Endometrium (tissue), 2 donors: ENCODE results near the gene OSTF1.

ENCODE experiments used
- FAIRE-seq: peaks from 2 replicates; lab custom pipeline; 2012; peaks lifted over from hg19 to GRCh38; lab: Jason Lieb, UNC
- donor health status: control.
- donor health status: control.

Gene OSTF1

DNA sequence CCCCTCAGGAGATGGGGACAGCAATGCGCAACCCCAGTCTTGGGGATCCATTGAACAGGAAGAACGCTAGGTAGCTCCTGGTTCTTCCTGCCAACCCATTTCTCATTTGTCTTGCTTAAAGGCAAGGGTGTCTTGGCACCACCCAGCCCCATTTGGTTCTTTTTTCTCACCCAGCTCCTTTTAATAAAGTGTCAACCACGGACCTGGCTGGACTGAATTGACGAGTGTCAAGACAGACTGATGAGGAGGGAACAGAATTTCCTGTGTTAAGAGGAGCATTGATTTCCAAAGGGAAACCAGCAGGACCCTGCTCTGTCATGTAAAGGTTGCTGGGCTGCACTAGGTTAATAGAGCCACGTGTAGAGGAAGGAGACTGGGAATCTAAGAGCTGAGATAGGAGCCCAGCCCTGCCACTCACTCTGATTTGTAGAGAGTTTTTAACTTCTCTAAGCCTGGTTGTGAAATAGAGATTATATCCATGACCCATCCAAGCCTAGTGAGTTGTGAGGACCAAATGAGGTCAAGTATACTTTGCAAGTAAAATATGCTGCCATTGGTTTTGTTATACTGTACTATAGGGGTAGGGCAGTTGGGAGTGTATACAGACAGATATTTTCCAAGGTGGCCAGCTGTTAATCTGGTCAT lies 33.7 kb downstream of the OSTF1 start:
- no peak for FAIRE-seq

GRCh38 chr9:75123696-75124095 lies 35.4 kb downstream of the OSTF1 start:
- no peak for FAIRE-seq

- FAIRE-seq = no peak
Measured at GRCh38 chr9:75128535-75128934, 40.2 kb downstream of the OSTF1 start.

DNA sequence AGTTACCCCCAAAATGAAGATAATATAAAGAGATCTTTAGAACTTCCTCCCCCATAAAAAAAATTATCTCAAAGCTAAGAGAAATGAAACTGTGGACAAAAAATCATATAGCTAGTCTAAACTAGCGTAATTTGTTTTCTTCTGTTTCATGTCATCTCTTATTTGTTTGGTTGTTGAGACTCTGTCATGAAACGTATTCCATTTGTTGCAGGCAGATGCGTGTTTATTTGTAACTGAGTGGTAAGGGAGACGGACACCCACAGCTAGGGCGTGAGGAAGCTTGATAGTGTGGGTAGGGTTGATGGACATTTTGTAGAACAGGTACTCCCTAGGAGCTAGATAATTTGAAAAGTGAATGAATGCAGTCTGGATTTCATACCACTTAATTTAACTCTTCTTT lies 41.9 kb downstream of the OSTF1 start:
- FAIRE-seq = no peak

- no peak for FAIRE-seq
Measured at GRCh38 chr9:75130621-75131230, 42.4 kb downstream of the OSTF1 start.

DNA sequence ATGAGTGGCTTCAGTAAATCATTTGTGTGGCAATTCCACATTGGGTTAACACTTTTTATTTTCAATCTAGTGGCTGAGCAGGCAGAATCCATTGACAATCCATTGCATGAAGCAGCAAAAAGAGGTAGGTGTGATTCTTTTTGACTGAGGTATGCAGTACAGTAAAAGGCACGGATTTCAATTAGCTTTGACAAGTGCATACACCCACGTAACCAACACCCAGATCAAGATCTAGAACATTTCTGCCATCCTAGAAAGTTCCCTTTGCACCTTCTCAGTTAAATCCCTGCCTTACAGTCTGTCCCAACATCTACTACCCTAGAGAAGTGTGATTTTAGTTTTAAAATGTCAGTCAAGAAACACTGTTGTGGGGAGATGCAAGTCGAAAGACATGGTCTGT lies 43.4 kb downstream of the OSTF1 start:
- no peak for FAIRE-seq

DNA sequence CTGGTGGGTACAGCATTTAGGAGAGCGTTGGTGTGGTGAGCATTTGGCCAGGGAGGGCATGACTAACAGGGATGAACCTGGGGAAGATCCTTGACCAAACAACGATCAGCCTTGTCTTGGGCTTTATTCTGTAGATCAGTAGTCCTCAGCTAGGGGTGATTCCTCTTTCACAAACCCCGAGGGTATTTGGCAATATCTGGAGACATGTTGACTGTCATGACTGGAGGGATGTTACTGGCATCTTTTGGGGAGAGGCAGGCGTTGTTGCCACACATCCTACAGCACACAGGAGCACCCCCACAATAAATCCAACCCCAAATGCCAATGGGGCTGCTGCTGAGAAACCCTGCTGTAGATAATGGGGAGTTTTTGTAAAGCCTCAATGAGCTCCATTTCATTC lies 43.9 kb downstream of the OSTF1 start:
- FAIRE-seq = no peak

- FAIRE-seq = no peak
Measured at GRCh38 chr9:75133396-75133795, 45.1 kb downstream of the OSTF1 start.

DNA sequence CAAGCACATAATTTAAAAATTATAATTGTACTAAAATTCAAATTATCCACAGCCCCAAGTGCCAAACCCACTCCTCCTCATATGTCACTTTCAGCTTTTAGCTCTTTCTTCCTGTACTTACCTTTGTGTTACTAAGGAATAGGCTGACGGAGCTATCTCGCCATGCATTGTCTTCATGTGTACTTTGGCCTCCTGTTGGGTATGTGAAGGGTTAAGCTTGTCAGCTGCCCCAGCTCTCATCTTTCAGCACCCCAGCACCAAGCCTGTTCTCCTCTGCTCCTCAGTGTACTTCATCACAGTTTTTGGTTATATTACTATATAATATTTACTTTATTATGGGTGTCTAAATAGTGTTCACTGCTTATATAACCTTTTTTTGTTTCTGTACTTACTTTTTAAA lies 46.2 kb downstream of the OSTF1 start:
- FAIRE-seq = no peak

DNA sequence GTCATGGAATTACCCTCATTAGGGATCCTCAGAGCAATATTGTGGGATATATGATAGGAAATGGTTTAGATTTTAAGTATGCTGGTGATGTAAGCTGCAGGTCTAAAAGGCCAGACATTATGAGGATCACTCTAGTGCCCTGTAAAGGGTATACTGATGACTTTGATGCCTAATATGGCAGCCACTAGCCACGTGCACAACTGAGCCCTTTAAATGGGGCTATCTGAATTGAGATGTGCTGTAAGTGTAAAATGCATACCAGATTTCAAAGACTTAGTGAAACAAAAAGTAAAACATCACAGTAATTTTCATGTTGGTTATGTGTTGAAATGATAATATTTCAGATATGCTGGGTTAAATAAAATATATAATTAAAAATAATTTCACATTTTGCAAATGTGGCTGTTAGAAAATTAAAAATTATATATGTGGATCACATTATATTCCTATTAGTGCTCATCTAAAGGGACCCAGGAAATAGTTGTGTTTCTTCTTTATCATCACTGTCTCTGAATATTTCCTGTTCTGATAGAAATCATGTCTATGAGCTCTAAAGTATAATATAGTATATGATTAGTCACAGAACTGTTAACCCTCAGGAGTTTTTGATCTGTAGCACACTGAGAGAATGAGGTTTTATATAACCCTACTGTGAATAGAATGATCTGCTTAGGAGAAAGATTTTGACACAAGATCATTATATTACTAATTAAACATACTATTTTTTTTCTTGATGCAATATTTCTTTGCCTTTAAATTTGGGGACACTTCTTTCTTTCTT lies 50.1 kb downstream of the OSTF1 start:
- no peak for FAIRE-seq

- FAIRE-seq = no peak
Measured at GRCh38 chr9:75139201-75139600, 50.9 kb downstream of the OSTF1 start.

- no peak for FAIRE-seq
Measured at GRCh38 chr9:75140261-75140660, 51.9 kb downstream of the OSTF1 start.

DNA sequence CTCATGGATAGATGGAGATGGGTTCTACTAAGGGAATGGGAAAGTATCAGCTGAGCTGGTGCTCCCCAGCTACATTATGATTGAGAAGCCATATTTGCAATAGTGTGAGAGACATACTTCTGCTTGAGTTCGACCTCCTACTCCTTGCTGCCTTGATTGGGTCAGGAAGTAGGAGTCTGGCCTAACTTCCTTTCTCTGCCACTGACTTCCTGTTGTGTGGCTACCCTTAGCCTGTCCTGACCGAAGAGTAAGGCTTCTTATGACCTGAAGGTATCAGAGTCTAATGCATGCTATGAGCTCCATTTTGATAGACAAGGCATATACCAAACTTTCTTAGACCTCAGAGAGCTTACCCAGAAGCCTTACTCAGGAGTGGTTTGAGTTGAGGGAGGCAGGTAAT lies 53.9 kb downstream of the OSTF1 start:
- FAIRE-seq = no peak

DNA sequence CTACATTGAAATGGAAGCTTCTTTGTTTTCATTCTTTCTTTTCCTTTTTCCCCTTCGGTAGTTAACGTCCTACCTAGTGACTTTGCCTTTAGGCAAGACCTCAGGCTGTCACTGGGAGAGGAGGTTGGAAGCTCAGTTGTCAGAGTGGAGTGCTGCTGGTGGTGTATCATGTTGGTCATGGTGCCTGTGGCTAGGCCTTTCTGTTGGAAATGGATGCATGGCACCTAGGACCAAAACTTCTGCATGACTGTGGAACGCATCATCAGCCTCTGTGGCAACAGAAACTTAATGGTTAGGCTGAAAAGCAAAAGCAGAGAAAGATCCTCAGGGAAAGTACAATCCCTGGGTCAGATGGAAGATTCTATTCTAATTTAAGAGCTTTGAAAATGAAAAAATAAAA lies 57.9 kb downstream of the OSTF1 start:
- FAIRE-seq = no peak

DNA sequence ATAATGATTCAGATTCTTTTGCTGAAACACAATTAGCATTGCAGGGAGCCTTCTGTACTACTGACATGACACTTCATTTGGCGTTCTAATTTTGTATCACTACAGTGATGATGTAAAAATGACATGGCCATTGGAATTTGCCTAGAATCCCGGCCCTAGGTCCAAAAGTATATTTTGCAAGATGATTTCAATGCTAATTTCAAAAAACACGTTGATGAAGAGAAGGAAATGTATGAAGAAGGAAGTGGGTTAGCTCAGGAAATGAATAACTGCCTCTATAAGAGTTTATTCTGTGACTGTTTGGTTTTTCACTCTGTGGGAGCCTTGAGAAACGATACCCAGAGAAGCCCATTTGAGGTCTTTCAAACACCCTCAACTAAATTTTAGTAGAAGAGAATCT lies 59.3 kb downstream of the OSTF1 start:
- FAIRE-seq = no peak

- FAIRE-seq = peak; percentile 95
Measured at GRCh38 chr9:75148561-75148960, 60.2 kb downstream of the OSTF1 start.

DNA sequence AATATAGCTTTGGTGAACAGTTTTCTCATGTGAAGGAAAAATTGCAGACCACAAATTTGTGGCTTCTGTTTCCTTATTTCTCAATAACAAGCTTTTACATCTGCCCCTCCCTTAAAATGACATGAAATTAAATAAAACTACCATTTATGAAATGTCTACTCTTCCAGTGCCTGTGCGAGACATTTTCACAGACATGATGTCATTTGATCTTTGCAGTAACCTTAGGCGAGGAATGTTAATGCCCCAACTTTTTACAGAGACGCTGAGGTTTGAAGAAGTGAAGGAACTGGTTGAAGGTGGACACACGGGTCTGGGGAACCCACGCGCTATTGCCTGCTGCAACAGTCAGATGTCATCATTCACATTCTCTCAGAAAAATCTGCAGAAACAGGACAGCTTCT lies 61.5 kb downstream of the OSTF1 start:
- no peak for FAIRE-seq

- FAIRE-seq = no peak
Measured at GRCh38 chr9:75150512-75150911, 62.2 kb downstream of the OSTF1 start.

- FAIRE-seq = no peak
Measured at GRCh38 chr9:75152416-75152815, 64.1 kb downstream of the OSTF1 start.

DNA sequence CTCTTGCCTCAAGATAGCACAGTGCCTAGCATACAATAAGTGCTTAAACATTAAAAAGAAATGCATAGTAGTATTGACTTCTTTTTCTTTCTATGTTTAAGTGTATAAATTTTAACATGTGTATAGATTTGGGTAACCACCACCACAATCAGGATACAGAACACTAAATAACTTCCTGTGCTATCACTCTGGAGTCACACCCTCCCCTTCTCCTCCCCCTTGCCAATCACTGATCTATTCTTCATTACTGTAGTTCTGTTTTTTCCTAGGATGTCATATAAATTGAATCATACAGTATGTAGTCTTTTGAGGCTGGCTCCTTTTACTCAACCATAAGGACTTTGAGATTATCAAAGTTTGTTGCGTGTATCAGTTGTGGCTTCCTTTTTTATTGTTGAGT lies 68.5 kb downstream of the OSTF1 start:
- FAIRE-seq = no peak

DNA sequence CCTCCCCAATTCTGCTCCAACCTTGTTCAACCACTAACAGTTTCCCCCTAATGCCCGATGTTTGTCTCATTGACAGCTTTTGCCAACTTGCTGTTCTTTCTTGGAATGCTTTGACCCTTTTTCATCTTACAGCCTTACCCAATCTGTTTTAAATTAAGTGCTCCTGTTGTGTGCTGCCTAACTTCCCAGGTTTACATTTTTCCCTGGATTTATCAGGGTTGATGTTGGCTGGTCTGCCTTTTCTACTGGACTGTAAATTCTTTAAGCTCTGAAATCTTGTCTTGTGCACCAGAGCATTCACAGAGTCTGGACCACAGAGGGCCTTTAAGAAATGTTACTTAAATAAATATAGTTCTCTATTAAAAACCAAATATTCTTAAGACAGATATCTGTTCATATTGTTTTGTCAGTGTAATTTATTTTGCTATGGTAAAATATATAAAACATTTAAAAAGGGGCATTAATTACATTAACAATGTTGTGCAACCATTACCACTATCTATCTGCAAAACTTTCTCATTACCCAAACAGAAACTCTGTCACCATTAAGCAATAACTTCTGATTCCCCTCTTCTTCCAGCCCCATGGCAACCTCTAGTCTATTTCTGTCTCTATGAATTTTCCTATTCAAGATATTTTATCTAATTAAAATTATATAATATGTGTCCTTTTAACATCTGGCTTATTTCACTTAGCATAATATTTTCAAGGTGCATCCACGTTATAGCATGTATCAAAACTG lies 73.0 kb downstream of the OSTF1 start:
- peak; percentile 15 for FAIRE-seq

DNA sequence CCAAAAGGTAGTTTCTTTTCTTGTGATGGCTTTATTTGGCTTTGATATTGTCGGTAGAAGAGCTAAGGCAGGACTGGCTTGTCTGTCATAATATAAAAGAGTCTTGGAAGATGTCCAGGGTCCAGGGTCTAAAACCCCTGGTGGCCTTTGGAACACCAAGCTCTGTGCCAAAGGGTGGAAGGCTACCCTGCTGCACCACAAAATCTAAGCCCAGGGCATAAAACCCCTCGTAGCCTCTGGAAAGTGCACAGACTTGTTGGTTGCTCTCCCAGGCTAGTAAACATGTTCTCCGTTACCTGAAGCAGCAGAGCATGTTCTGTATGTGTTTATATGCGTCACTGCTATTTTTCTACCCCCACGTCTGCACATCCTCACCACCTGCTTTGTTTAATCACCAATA lies 75.5 kb downstream of the OSTF1 start:
- no peak for FAIRE-seq

DNA sequence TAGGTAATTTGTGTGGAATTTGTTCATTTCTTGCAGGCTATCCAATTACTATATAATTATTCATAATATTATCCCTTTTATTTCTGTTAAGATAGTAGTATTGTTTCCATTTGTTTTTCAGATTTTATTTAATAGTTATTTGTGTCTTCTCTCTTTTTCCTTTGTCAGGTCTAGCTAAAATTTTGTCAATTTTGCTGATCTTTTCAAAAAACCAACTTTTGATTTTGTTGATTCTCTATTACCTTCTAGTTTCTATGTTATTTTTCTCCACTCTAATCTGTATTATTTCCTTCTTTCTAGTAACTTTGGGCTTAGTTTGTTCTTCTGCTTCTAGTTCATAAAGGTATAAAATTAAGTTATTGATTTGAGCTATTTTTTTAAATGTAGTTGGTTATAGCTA lies 76.3 kb downstream of the OSTF1 start:
- peak; percentile 78 for FAIRE-seq
